ENCODE measurements around the gene CREB1.

GRCh38 chr2:207567671-207568070, 37.9 kb downstream of the CREB1 start:
- TF ChIP-seq TEAD4 (IDR thresholded peaks at IDR 0.05) (no peak), RAD21 (IDR thresholded peaks at IDR 0.05; ENCODE audit: low read depth) (no peak), EP300 (IDR thresholded peaks at IDR 0.05; ENCODE audit: borderline replicate concordance) (no peak), YY1 (IDR thresholded peaks at IDR 0.05; ENCODE audit: low read depth) (no peak), CEBPB (IDR thresholded peaks at IDR 0.05) (no peak), REST (IDR thresholded peaks at IDR 0.05; ENCODE audit: low read depth) (no peak), FOXM1 (IDR thresholded peaks at IDR 0.05; ENCODE audit: borderline replicate concordance, low read depth) (no peak), TAF1 (IDR thresholded peaks at IDR 0.05; ENCODE audit: low read depth) (no peak), CREB1 (IDR thresholded peaks at IDR 0.05; ENCODE audit: low read depth) (no peak), ZBTB7A (IDR thresholded peaks at IDR 0.05; ENCODE audit: low read depth) (no peak)
- TF ChIP-seq, protein P1, sequence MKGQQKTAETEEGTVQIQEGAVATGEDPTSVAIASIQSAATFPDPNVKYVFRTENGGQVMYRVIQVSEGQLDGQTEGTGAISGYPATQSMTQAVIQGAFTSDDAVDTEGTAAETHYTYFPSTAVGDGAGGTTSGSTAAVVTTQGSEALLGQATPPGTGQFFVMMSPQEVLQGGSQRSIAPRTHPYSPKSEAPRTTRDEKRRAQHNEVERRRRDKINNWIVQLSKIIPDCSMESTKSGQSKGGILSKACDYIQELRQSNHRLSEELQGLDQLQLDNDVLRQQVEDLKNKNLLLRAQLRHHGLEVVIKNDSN (IDR thresholded peaks at IDR 0.05): no peak
